ENCODE results near the gene ATG4D.

Gene ATG4D

DNA sequence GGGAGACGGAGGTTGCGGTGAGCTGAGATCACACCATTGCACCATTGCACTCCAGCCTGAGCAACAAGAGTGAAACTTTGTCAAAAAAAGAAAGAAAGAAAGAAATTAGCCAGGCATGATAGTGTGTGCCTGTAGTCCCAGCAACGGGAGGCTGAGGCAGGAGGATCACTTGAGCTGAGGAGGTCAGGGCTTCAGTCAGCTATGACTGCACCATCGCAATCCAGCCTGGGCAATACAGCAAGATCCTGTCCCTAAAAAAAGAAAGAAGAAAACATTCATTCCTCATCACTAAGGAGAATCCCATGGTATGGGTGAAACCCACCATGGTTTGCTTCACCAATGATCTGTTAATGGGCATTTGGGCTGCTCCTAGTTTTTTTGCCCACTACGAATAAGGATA lies 56.4 kb downstream of the ATG4D start:
- Histone ChIP-seq H4K20me1 (ENCODE audit: insufficient read depth, low read length) (peaks cover 13% of the 10 kb centered on the region), H3K4me1 (ENCODE audit: insufficient read depth, low read length) (peaks cover 26% of the 10 kb centered on the region), H3K4me3 (ENCODE audit: low read depth in 1 of 2, low read length in 2 of 2) (no peak overlapping the region), H3K9me3 (ENCODE audit: insufficient read depth, low read length, severe bottlenecking) (no peaks in the 10 kb centered on the region), H3K79me2 (ENCODE audit: insufficient read depth, low read length) (peaks cover 28% of the 10 kb centered on the region), H3K4me2 (ENCODE audit: insufficient read depth, low read length) (no peak overlapping the region), H3K27me3 (ENCODE audit: insufficient read depth, low read length, poor library complexity) (no peaks in the 10 kb centered on the region), H3K36me3 (ENCODE audit: insufficient read depth, low read length) (peaks cover 3% of the 10 kb centered on the region; the same call in 1 of the 2 replicates), H3K27ac (ENCODE audit: low read length) (no peak overlapping the region), H3K9ac (ENCODE audit: low read depth, low read length) (no peak overlapping the region), H2AFZ (ENCODE audit: low read depth, low read length) (no peak overlapping the region)
- DNase-seq (no peak), ATAC-seq (ENCODE audit: insufficient read depth, low read depth) (no peak)
- no peak for TF ChIP-seq EZH2 (IDR thresholded peaks at IDR 0.05; ENCODE audit: borderline replicate concordance, low read depth, low read length, severe bottlenecking)
- TF ChIP-seq, protein P1, sequence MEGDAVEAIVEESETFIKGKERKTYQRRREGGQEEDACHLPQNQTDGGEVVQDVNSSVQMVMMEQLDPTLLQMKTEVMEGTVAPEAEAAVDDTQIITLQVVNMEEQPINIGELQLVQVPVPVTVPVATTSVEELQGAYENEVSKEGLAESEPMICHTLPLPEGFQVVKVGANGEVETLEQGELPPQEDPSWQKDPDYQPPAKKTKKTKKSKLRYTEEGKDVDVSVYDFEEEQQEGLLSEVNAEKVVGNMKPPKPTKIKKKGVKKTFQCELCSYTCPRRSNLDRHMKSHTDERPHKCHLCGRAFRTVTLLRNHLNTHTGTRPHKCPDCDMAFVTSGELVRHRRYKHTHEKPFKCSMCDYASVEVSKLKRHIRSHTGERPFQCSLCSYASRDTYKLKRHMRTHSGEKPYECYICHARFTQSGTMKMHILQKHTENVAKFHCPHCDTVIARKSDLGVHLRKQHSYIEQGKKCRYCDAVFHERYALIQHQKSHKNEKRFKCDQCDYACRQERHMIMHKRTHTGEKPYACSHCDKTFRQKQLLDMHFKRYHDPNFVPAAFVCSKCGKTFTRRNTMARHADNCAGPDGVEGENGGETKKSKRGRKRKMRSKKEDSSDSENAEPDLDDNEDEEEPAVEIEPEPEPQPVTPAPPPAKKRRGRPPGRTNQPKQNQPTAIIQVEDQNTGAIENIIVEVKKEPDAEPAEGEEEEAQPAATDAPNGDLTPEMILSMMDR (IDR thresholded peaks at IDR 0.05; ENCODE audit: borderline replicate concordance, extremely low read depth, low read length, poor library complexity, severe bottlenecking), result no peak

DNA sequence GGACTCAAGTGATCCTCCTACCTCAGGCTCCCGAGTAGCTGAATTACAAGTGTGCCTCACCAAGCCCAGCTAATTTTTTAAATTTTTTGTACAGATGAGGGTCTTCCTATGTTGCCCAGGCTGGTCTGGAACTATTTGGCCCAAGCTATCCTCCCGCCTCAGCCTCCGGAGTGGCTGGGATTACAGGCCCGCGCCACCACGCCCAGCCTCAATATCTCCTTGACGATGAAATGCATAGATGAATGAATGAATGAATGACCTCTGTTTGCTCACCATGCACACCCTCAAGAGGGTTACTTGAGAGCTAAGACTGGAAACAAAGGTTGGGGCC lies 58.3 kb downstream of the ATG4D start:
- Histone ChIP-seq H4K20me1 (ENCODE audit: insufficient read depth, low read length) (peaks cover 13% of the 10 kb centered on the region), H3K36me3 (ENCODE audit: insufficient read depth, low read length) (peaks cover 3% of the 10 kb centered on the region; the same call in 1 of the 2 replicates), H3K27ac (ENCODE audit: low read length) (no peak overlapping the region), H3K9ac (ENCODE audit: low read depth, low read length) (no peak overlapping the region), H3K79me2 (ENCODE audit: insufficient read depth, low read length) (peaks cover 39% of the 10 kb centered on the region), H3K9me3 (ENCODE audit: insufficient read depth, low read length, severe bottlenecking) (no peaks in the 10 kb centered on the region), H3K4me3 (ENCODE audit: low read depth in 1 of 2, low read length in 2 of 2) (peak overlapping the region in 1 of 2 experiments; percentile 49; a peak in 1 of 4 replicates), H3K4me1 (ENCODE audit: insufficient read depth, low read length) (peaks cover 26% of the 10 kb centered on the region), H3K4me2 (ENCODE audit: insufficient read depth, low read length) (peak overlapping the region; percentile 56; the same call in 1 of the 2 replicates), H3K27me3 (ENCODE audit: insufficient read depth, low read length, poor library complexity) (no peaks in the 10 kb centered on the region), H2AFZ (ENCODE audit: low read depth, low read length) (peak overlapping the region; percentile 69)
- no peak for DNase-seq
- no peak for TF ChIP-seq EZH2 (IDR thresholded peaks at IDR 0.05; ENCODE audit: borderline replicate concordance, low read depth, low read length, severe bottlenecking)
- TF ChIP-seq, protein P1 (IDR thresholded peaks at IDR 0.05; ENCODE audit: borderline replicate concordance, extremely low read depth, low read length, poor library complexity, severe bottlenecking), result no peak
- ATAC-seq (ENCODE audit: insufficient read depth, low read depth), result no peak

DNA sequence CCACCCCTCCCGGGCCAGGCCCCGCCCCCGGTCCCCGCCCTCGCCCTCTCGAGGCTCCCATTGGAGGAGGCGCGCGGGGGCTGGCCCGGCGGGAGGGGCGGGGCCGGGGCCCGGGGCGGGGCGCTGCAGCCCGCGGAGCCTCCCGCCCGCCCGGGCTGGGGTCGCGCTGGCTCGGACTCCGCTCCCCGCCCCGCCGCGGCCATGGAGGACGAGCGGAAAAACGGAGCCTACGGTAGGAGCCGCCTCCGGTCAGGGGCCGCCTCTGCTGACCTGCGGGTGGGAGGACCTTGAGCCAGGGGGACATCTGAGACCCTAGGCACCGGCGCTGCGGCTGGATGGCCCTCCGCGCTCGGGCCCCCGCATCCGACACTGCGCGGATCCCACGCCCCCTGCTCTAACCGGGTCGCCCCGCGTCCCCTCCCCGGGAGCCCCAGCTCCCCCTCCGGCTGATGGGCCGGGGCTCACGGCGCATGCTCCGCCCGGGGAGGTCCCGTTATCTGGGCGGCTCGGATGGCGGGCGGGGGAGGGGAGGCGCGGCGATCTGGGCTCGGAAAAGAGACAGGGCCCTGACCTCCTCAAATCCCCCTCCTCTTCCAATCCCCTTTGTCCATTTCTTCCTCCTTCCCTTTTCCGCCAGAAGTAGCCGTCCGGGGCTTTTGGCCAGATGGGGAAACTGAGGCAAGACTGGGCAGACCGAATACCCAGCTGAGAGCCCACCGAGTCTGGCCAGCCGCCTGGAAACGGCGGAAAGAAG lies 58.8 kb downstream of the ATG4D start:
- H3K4me1 ChIP-seq (ENCODE audit: insufficient read depth, low read length), result peaks cover 26% of the 10 kb centered on the region
- DNase-seq, result peak; percentile 89
- H3K27me3 ChIP-seq (ENCODE audit: insufficient read depth, low read length, poor library complexity), result no peaks in the 10 kb centered on the region
- peak overlapping the region; percentile 55 to 72 for H3K4me3 ChIP-seq (ENCODE audit: low read depth in 1 of 2, low read length in 2 of 2)
- peaks cover 44% of the 10 kb centered on the region for H3K79me2 ChIP-seq (ENCODE audit: insufficient read depth, low read length)
- H3K27ac ChIP-seq (ENCODE audit: low read length), result peak overlapping the region; percentile 85
- H2AFZ ChIP-seq (ENCODE audit: low read depth, low read length), result peak overlapping the region; percentile 72
- peak overlapping the region; percentile 85 for H3K9ac ChIP-seq (ENCODE audit: low read depth, low read length)
- peak overlapping the region; percentile 76 for H3K4me2 ChIP-seq (ENCODE audit: insufficient read depth, low read length)
- H3K9me3 ChIP-seq (ENCODE audit: insufficient read depth, low read length, severe bottlenecking), result no peaks in the 10 kb centered on the region
- TF ChIP-seq, protein P1 (IDR thresholded peaks at IDR 0.05; ENCODE audit: borderline replicate concordance, extremely low read depth, low read length, poor library complexity, severe bottlenecking), result no peak
- TF ChIP-seq EZH2 (IDR thresholded peaks at IDR 0.05; ENCODE audit: borderline replicate concordance, low read depth, low read length, severe bottlenecking), result no peak
- peaks cover 13% of the 10 kb centered on the region for H4K20me1 ChIP-seq (ENCODE audit: insufficient read depth, low read length)
- ATAC-seq (ENCODE audit: insufficient read depth, low read depth), result peak; percentile 80
- H3K36me3 ChIP-seq (ENCODE audit: insufficient read depth, low read length), result peaks cover 3% of the 10 kb centered on the region; the same call in 1 of the 2 replicates

Measured in DND-41 (cell line).